HepG2 (cell line): ENCODE data around the gene ACSS2. TPM values are rescaled to one million over a fixed set of nuclear protein-coding genes. Genes with fewer than 3 reads are reported as not detected.

Experiments
- ATAC-seq: fragments of 200-7000 bp; cut with Tn5 transposase; 3 replicates; pipeline ENCODE4 v1.9.1; 2020; ENCODE audit warnings: mild to moderate bottlenecking, moderate library complexity
- BruUV-seq: library from RNA; stranded (reverse); fragments of 400-500 nt; replicated peaks from 2 replicates; lab custom pipeline; 2021; lab: Mats Ljungman, UMichigan
- CTCF ChIA-PET: fragments of 300-600 bp; formaldehyde crosslinking; extraction: SDS; loops from one replicate; lab custom pipeline; 2021; ENCODE audit warnings: low total read pairs, inconsistent platforms, low intra/inter-chr PET ratio; lab: Yijun Ruan, JAX
- POLR2A ChIA-PET: fragments of 350-600 bp; sonication (Branson Sonifier 250); formaldehyde crosslinking; loops from one replicate; lab custom pipeline; 2020; ENCODE audit warnings: antibody characterized with exemption, inconsistent platforms; lab: Yijun Ruan, JAX
- DNase-seq: peaks from one replicate; pipeline ENCODE4 v3.0.0-alpha.2; 2015; ENCODE audit warnings: low spot score
- FAIRE-seq: peaks from 3 replicates; lab custom pipeline; 2011; peaks lifted over from hg19 to GRCh38; lab: Jason Lieb, UNC
- H2AFZ ChIP-seq: one replicate; pipeline ENCODE4 v1.6.1; 2011; ENCODE audit warnings: low read length, inconsistent platforms
- H3K27ac ChIP-seq: fragments of 300-600 bp; 3 replicates; pipeline ENCODE4 v1.8.0; 2011; ENCODE audit warnings: mixed run types, mild to moderate bottlenecking, mixed read lengths, low read length, inconsistent platforms; ENCODE audit not compliant: insufficient read depth; ENCODE audit errors: extremely low read length
- H3K27me3 ChIP-seq, 2 experiments: fragments of 200-600 bp in 1 of 2; 2 replicates in 1 of 2; 3 replicates in 1 of 2; pipeline versions ENCODE4 v1.6.0 to v1.8.0; 2011; ENCODE audit warnings: low read length in 2 of 2, mild to moderate bottlenecking in 2 of 2, moderate library complexity in 2 of 2, inconsistent platforms in 1 of 2; ENCODE audit not compliant: insufficient read depth in 2 of 2, control insufficient read depth in 1 of 2
- H3K36me3 ChIP-seq, 2 experiments: fragments of 200-600 bp in 1 of 2; replicated peaks in 1 of 2; 2 replicates in 1 of 2; 3 replicates in 1 of 2; pipeline versions ENCODE4 v1.5.1 to v1.8.0; 2011; ENCODE audit warnings: low read length in 2 of 2, inconsistent platforms in 1 of 2; ENCODE audit not compliant: insufficient read depth in 2 of 2, control insufficient read depth in 1 of 2
- H3K4me1 ChIP-seq: 2 replicates; pipeline ENCODE4 v1.5.1; 2012; ENCODE audit warnings: low read length, inconsistent platforms; ENCODE audit not compliant: insufficient read depth
- H3K4me2 ChIP-seq: 2 replicates; pipeline ENCODE4 v1.6.0; 2011; ENCODE audit warnings: low read depth, low read length, inconsistent platforms
- H3K4me3 ChIP-seq, 3 experiments: fragments of 200-600 bp in 1 of 3; sonication (generic), shearing (Covaris generic) in 1 of 3; replicated peaks in 1 of 3; 2 replicates each; pipeline ENCODE4 v1.5.1; 2011 to 2016; ENCODE audit warnings: low read length in 3 of 3, inconsistent platforms in 2 of 3, low read depth in 2 of 3, mild to moderate bottlenecking in 2 of 3, control low read depth in 1 of 3, mixed read lengths in 1 of 3; ENCODE audit not compliant: insufficient read depth in 1 of 3
- H3K79me2 ChIP-seq: one replicate; pipeline ENCODE4 v1.6.1; 2011; ENCODE audit warnings: low read length, inconsistent platforms; ENCODE audit not compliant: insufficient read depth
- H3K9ac ChIP-seq: 2 replicates; pipeline ENCODE4 v1.6.0; 2011; ENCODE audit warnings: mild to moderate bottlenecking, low read depth, low read length, inconsistent platforms; ENCODE audit not compliant: insufficient read depth
- H3K9me3 ChIP-seq: 2 replicates; pipeline ENCODE4 v1.5.1; 2012; ENCODE audit warnings: mild to moderate bottlenecking, low read length
- H4K20me1 ChIP-seq: 2 replicates; pipeline ENCODE4 v1.6.0; 2011; ENCODE audit warnings: inconsistent platforms, mild to moderate bottlenecking, low read length, moderate library complexity; ENCODE audit not compliant: insufficient read depth
- CREB1 ChIP-seq, 2 experiments: fragments of 450-650 bp in 1 of 2; IDR thresholded peaks; 2 replicates each; pipeline ENCODE4 v1.6.1; 2016 to 2017; ENCODE audit warnings: control low read depth in 1 of 2, mild to moderate bottlenecking in 1 of 2, missing compliant biosample characterization in 1 of 2, missing genetic modification characterization in 1 of 2
- HCFC1 ChIP-seq: fragments of 150-350 bp; IDR thresholded peaks from 2 replicates; pipeline ENCODE4 v1.6.1; 2014; ENCODE audit warnings: low read depth, low read length
- KLF13 ChIP-seq: sonication (generic); formaldehyde crosslinking; IDR thresholded peaks from 2 replicates; pipeline ENCODE4 v1.4.0; 2020; ENCODE audit warnings: mild to moderate bottlenecking, missing genetic modification reagents
- SUZ12 ChIP-seq: fragments of 150-350 bp; IDR thresholded peaks from 2 replicates; pipeline ENCODE4 v1.6.1; 2014; ENCODE audit warnings: low read depth, low read length
- ZFP91 ChIP-seq: sonication (generic); formaldehyde crosslinking; IDR thresholded peaks from 2 replicates; pipeline ENCODE4 v1.9.0; 2022; ENCODE audit warnings: missing genetic modification reagents, mild to moderate bottlenecking, borderline replicate concordance
- WGBS: methylation state at CpG from one replicate; pipeline ENCODE4 v1.1.6; 2017; ENCODE audit warnings: low lambda C conversion rate; 5-methylcytosine and 5-hydroxymethylcytosine counted together
- in situ Hi-C: cut with HindIII; loops from 2 replicates; pipeline ENCODE4 v1.10.0; 2017; ENCODE audit warnings: low pct_unique_long_range_greater_than_20kb; ENCODE audit not compliant: extremely low pct_ligation_motif_present
- intact Hi-C: fragments of 100-400 bp; cut with micrococcal nuclease; formaldehyde crosslinking; loops from one replicate; pipeline ENCODE4 v1.10.0; 2022; ENCODE audit not compliant: unreplicated experiment
- polyA plus RNA-seq, 8 experiments: library from polyadenylated mRNA; depleted of rRNA in 3 of 8; stranded (reverse) in 7 of 8; unstranded in 1 of 8; fragments of >200 nt; fragmentation: Illumina TruSeq in 4 of 8; extraction: Trizol in 4 of 8; gene quantifications; 2 replicates each; pipeline versions ENCODE4 v1.2.1 to v1.2.3, GENCODE V29; 2011 to 2016; ENCODE audit warnings: low read depth in 4 of 8, missing spikeins in 1 of 8, mixed read lengths in 1 of 8; ENCODE audit not compliant: insufficient read depth in 1 of 8
- total RNA-seq, 5 experiments: library from RNA; depleted of rRNA; stranded (reverse); fragments of >200 nt; fragmentation: Illumina TruSeq; extraction: Trizol; gene quantifications; 2 replicates each; pipeline ENCODE4 v1.2.3, GENCODE V29; 2016; ENCODE audit warnings: low read depth in 1 of 5

The ACSS2 gene
- total and polyA plus RNA-seq, 2 of the 13 experiments (the other 11 are each of a cell fraction or from before 2014, with no cell fraction given): 72.8 to 89.7 TPM

DNA sequence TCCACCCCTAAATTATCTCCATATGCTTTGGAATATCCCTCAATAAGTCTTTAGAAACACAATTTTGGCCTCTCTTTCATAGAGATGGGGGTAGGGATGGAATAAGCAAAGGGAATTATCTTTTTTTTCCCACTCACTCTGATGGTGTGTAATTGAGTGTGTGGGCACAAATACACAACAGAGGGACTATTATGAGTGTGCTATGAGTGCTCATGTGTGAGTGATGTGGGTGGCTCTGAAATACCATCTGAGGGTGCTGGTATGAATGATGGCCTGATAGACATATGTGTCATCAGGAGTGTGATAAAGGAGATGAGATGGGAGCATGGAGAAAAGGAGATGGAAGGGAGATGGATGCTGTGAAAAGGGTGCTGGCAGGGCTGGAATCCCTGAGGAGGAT is 43.6 kb downstream of the ACSS2 start:
- in situ Hi-C loops (no loop called here), intact Hi-C loops (no loop called here)
- no peak overlapping the region for H3K4me3 ChIP-seq

GRCh38 chr20:34921436-34921835 is 45.0 kb downstream of the ACSS2 start:
- 90% methylated on average over 3 of the region's 3 CpGs for WGBS
- CTCF ChIA-PET: no interaction called here
- no peak for FAIRE-seq

More for the DNA sequence above, 43.6 kb downstream of the ACSS2 start:
- H3K79me2 ChIP-seq: no peaks in the 10 kb centered on the region
- BruUV-seq: no TSS peak
- H3K4me2 ChIP-seq: no peak overlapping the region
- peaks cover 9 to 51% of the 10 kb centered on the region in 2 experiments for H3K36me3 ChIP-seq
- CTCF ChIA-PET: no interaction called here
- H3K9ac ChIP-seq: no peak overlapping the region
- H3K27ac ChIP-seq: no peak overlapping the region
- H3K27me3 ChIP-seq: no peaks in the 10 kb centered on the region
- H2AFZ ChIP-seq: no peak overlapping the region
- FAIRE-seq (no peak), DNase-seq (no peak), ATAC-seq (no peak)
- POLR2A ChIA-PET: no interaction called here
- H4K20me1 ChIP-seq: no peaks in the 10 kb centered on the region
- TF ChIP-seq SUZ12: no peak
- 0 out of 2 replicates have a peak, but pooled peaks have one; percentile 5 for TF ChIP-seq CREB1 (IDR thresholded peaks at IDR 0.05)
- no peak for TF ChIP-seq CREB1 (CRISPR knock-in tag; IDR thresholded peaks at IDR 0.05)
- H3K4me1 ChIP-seq: peaks cover 14% of the 10 kb centered on the region
- no peaks in the 10 kb centered on the region; the same call in 1 of the 2 replicates for H3K9me3 ChIP-seq

More at GRCh38 chr20:34921436-34921835, 45.0 kb downstream of the ACSS2 start:
- POLR2A ChIA-PET: no interaction called here
- no TSS peak for BruUV-seq
- Histone ChIP-seq H3K4me3 (no peak overlapping the region), H3K9ac (no peak overlapping the region), H4K20me1 (no peaks in the 10 kb centered on the region), H3K79me2 (no peaks in the 10 kb centered on the region), H3K4me2 (no peak overlapping the region), H2AFZ (no peak overlapping the region), H3K27ac (no peak overlapping the region), H3K27me3 (no peaks in the 10 kb centered on the region), H3K4me1 (peaks cover 6% of the 10 kb centered on the region; the same call in 1 of the 2 replicates), H3K36me3 (peaks cover 9 to 62% of the 10 kb centered on the region in 2 experiments), H3K9me3 (no peaks in the 10 kb centered on the region; the same call in 1 of the 2 replicates)
- in situ Hi-C loops: no loop called here
- TF ChIP-seq HCFC1 (peak; percentile 5; the same call in 1 of the 2 replicates), ZFP91 (no peak), KLF13 (CRISPR knock-in tag) (no peak)
- intact Hi-C loops: no loop called here
- ATAC-seq: no peak
- no peak for DNase-seq
